Measurements from ENCODE around the gene EIF4E3. TPM values are rescaled to one million over a fixed set of nuclear protein-coding genes. Genes with fewer than 3 reads are reported as not detected.

The EIF4E3 gene
- polyA plus RNA-seq, 4 donors, result 11.2 to 14.9 (median 12.5) TPM

GRCh38 chr3:71652781-71653413 is 72.3 kb downstream of the EIF4E3 start:
- peak in 1 of 4 donors; percentile 18 for DNase-seq (ENCODE audit: low read depth in 4 of 4, low spot score in 3 of 4)

DNA sequence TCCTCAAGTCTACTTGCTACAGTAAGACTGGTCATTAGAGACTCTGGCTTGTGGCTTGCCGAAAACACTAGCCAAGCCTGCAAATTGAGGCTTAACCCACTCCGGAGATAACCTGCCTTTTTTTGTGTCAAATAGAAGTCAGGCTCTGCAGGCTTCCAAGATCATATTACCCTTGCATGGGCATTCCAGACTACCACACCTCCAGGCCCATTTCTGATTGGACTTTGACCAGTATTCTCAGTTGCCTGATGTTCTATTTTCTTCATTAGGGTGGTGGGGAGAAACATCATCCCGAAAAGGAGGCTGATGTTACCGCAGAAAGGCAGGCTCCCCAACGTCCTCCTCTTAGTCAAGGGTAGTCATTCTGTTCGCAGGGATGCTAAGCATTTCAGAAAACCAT is 73.6 kb downstream of the EIF4E3 start:
- DNase-seq (ENCODE audit: low read depth in 4 of 4, low spot score in 3 of 4), result no peak

- DNase-seq (ENCODE audit: low read depth in 4 of 4, low spot score in 3 of 4), result no peak
Observed at GRCh38 chr3:71650372-71650771, 74.8 kb downstream of the EIF4E3 start.

DNA sequence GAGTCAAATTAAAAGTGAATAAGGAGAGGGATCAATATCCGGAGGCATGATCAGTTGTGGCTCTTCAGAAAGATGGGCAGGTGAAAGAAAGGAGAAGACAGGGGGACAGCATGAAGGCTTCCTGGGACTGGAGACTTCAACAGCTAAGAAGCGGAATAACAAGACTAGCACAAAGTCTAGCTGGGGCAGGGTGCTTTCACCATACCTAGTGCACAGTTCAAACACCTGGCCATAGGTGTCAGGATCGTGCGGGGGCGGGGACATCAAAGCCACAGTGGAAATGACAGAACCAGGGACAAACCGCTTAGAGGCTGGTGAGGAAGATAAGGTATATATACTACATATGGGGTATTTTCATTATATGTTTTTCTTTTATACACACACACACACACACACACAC is 75.4 kb downstream of the EIF4E3 start:
- DNase-seq (ENCODE audit: low read depth in 4 of 4, low spot score in 3 of 4), result no peak

GRCh38 chr3:71647751-71648150 is 77.5 kb downstream of the EIF4E3 start:
- no peak for DNase-seq (ENCODE audit: low read depth in 4 of 4, low spot score in 3 of 4)

- DNase-seq (ENCODE audit: low read depth in 4 of 4, low spot score in 3 of 4), result no peak
Observed at GRCh38 chr3:71646971-71647370, 78.2 kb downstream of the EIF4E3 start.

GRCh38 chr3:71645140-71645539 is 80.1 kb downstream of the EIF4E3 start:
- DNase-seq (ENCODE audit: low read depth in 4 of 4, low spot score in 3 of 4), result no peak

GRCh38 chr3:71641674-71642073 is 83.5 kb downstream of the EIF4E3 start:
- no peak for DNase-seq (ENCODE audit: low read depth in 4 of 4, low spot score in 3 of 4)

DNA sequence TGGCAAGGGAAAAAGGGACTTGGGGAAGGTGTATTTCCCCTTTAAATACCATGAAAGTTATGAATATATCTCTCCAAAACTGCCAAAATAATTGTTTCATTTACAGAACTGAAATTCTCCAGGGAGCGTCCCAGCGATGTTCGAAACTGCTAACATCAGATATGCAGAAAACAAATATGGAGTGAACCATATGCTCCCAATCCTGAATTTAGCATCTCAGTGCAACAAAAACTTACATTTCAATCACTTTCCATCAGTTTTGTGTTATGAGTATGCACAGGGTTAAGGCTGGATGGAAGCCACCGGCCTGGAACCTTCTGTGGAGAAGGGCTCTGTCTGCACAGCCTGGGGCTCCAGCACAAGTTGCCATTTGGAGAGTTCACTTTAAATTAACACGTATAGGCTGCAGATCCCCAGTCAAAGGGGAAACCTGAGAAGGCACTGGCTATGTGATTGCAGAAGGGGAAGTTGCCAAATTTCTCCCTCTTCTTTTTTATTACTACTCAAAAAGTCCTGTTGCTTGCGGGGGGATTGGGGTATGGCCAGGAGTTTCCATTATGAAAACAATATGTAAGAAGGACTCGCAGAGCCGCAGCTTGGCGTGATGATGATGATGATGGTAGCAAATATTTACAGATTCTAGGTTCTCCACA is 84.7 kb downstream of the EIF4E3 start:
- no peak for DNase-seq (ENCODE audit: low read depth in 4 of 4, low spot score in 3 of 4)

DNA sequence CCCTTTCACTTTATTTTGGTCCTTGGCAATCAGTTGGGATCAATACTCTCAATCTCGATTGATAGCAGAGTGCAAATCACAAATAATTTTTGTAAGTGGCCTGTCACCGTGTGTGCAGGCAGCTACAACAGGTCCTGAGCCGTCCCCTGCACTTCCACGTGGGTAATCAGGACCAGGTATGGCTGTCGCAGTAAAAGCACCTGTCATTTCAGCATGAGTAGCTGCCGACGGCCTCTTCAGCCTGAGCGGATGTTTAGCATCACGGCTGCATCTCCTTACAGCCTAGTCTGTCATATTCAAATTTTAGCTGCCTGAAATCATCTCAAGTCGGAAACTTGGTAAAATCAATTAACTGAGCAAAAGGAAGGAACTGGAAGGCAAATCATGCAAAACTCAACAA is 88.7 kb downstream of the EIF4E3 start:
- no peak for DNase-seq (ENCODE audit: low read depth in 4 of 4, low spot score in 3 of 4)

DNA sequence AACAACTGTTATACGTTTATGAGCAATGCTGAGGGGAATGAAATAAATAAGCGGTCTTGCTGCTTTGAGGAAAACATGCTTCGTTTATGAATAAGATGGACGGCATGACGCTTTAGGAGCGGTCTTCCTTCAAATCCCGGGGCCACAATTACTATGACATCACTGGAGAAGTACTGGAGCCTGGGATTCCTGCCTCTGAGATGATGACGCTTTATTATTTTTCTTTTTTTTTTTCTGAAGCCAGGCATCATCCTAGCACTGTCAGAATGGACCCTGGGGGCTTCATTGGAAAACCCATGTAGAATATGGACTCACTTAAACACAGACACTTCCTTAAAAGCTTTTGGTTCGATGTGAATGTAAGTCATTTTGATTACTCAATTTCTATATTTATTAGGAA is 89.2 kb downstream of the EIF4E3 start:
- no peak for DNase-seq (ENCODE audit: low read depth in 4 of 4, low spot score in 3 of 4)

DNA sequence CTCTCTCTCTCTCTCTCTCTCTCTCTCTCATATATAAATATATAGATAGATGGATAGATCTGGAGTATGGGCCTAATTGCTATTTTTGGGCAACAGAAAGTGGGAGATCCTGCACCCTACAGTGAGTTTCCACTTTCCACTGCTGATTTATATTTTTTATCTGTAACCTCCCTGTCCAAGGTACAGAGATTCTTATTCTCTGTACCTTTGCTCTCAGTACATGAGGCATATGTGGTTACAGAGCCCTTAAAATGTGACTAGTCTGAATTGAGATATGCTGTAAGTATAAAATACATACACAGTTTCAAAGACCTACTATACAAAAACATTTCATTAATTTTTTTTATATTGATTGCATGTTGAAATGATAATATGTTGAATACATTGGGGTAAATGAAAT is 90.5 kb downstream of the EIF4E3 start:
- DNase-seq (ENCODE audit: low read depth in 4 of 4, low spot score in 3 of 4), result no peak

DNA sequence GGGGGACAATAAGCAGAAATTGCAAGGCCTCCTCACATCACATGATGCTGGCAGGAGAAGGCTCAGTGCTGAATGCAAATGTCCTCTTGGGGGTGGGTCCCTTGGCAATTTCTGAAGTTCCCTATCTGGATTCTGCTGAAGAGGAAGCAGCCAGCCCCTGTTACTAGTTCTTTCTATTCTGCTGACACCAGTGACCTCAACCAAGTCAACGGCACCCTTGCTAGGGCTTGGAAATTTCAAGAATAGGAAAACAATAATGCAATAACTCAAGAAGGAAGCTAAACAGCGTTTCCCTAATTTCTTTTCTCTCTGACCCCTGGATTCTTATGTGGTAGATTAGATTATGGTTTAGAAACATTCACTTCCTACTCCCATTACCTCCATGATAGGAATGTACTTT is 95.5 kb downstream of the EIF4E3 start:
- DNase-seq (ENCODE audit: low read depth in 4 of 4, low spot score in 3 of 4), result no peak

GRCh38 chr3:71629289-71629688 is 95.9 kb downstream of the EIF4E3 start:
- no peak for DNase-seq (ENCODE audit: low read depth in 4 of 4, low spot score in 3 of 4)

DNA sequence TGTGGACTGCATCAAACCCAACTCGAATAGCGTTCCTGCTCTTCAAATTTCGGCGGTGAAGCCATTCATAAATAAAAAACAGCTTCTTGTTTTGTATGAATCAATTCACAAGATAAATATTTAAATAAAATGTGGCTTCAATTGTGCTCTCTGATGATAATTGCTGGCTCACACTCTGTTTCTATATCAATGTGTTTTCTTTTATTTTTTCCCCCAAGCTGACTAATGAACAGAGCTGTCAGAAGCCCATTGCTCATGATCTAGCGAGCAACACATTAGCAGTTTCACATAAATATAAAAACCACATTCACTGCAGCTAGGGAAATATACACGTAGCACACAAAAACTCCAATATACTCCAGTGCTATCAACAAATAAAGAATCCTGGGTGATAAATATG is 96.7 kb downstream of the EIF4E3 start:
- DNase-seq (ENCODE audit: low read depth in 4 of 4, low spot score in 3 of 4), result no peak

GRCh38 chr3:71625676-71626075 is 99.5 kb downstream of the EIF4E3 start:
- DNase-seq (ENCODE audit: low read depth in 4 of 4, low spot score in 3 of 4), result no peak

Other genes with a start within 250 kb of the EIF4E3 start
- gene FOXP1, start 141.7 kb downstream of the EIF4E3 start, polyA plus RNA-seq (ENCODE audit: insufficient read length in 4 of 4), result 10 to 100 TPM; 16.0 to 45.3 (median 39.0) TPM
- 1 to 10 TPM; 7.2 to 9.9 (median 8.9) TPM for gene GPR27, start 28.5 kb upstream of the EIF4E3 start, polyA plus RNA-seq (ENCODE audit: insufficient read length in 4 of 4)
- gene PROK2, start 59.7 kb upstream of the EIF4E3 start, polyA plus RNA-seq (ENCODE audit: insufficient read length in 4 of 4), result under 1 TPM in 1 of 4 donors, not detected in 3; 0.53 TPM

Measured in left renal pelvis (tissue), 4 donors.